Measurements from ENCODE around the gene MTCL1.

The MTCL1 gene

GRCh38 chr18:8871489-8871888, 166.1 kb downstream of the MTCL1 start:
- FAIRE-seq, result no peak

- FAIRE-seq, result no peak
These were observed 169.5 kb downstream of the MTCL1 start for GRCh38 chr18:8874872-8875271.

- FAIRE-seq, result no peak
These were observed 171.5 kb downstream of the MTCL1 start for GRCh38 chr18:8876887-8877286.

GRCh38 chr18:8881103-8881502, 175.7 kb downstream of the MTCL1 start:
- no peak for FAIRE-seq
